ENCODE results near the gene NAPA.

Gene NAPA

DNA sequence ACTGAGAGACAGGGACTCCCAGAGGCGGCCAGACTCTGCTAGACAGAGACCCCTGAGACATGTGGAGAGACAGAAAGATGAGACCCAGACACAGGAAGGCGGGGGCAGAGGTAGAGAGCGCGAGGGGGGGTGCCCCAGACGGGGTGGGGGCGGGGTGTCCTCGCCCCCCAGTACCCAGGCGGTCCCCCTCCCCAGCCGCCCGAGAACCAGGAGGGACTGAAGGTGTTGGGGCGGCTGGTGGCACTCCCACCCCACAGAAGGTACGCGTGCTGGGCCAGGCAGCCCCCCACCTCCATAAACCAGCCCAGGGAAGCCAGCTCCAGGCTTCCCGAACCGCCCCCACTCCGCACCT lies 43.5 kb downstream of the NAPA start:
- DNase-seq (ENCODE audit: low spot score) = no peak
- TF ChIP-seq, protein P1, sequence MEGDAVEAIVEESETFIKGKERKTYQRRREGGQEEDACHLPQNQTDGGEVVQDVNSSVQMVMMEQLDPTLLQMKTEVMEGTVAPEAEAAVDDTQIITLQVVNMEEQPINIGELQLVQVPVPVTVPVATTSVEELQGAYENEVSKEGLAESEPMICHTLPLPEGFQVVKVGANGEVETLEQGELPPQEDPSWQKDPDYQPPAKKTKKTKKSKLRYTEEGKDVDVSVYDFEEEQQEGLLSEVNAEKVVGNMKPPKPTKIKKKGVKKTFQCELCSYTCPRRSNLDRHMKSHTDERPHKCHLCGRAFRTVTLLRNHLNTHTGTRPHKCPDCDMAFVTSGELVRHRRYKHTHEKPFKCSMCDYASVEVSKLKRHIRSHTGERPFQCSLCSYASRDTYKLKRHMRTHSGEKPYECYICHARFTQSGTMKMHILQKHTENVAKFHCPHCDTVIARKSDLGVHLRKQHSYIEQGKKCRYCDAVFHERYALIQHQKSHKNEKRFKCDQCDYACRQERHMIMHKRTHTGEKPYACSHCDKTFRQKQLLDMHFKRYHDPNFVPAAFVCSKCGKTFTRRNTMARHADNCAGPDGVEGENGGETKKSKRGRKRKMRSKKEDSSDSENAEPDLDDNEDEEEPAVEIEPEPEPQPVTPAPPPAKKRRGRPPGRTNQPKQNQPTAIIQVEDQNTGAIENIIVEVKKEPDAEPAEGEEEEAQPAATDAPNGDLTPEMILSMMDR (IDR thresholded peaks at IDR 0.05; ENCODE audit: extremely low read depth, missing control alignments) = no peak

DNA sequence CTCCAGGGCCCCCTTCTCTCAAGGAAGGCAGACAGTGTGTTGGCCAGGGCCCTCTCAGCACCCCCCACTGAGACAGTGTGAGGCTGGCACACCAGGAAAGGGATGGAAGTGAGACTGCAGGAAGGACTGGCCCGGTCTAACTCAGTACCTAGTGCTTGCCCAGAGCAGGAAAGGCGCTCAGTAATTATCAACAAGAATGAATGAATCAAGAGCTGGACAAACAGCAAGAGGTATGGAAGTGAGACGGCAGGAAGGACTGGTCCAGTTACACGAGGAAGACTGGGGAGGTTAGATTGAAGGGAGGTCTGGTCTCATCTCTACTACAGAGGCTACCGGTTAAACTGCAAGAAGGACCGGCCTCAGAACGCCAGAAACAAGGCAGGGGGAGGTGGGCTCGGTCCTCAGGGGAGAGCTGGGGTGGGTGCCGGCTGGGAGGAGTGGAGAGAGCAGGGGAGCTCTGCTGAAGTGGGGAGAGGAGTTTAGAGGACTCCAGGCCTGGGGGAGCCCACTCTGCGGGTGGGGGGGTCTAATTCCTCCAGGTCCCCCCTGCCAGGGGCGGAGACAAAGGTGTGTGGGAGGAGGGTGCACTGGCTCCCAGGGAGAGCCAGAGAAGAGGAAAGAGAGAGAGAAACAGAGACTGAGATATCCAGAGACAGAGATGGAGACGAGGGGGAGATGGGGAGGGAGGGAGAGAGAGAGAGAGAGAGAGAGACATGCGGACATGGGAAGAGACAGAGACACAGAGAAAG lies 44.2 kb downstream of the NAPA start:
- TF ChIP-seq, protein P1 (IDR thresholded peaks at IDR 0.05; ENCODE audit: extremely low read depth, missing control alignments) = no peak
- no peak for DNase-seq (ENCODE audit: low spot score)

DNA sequence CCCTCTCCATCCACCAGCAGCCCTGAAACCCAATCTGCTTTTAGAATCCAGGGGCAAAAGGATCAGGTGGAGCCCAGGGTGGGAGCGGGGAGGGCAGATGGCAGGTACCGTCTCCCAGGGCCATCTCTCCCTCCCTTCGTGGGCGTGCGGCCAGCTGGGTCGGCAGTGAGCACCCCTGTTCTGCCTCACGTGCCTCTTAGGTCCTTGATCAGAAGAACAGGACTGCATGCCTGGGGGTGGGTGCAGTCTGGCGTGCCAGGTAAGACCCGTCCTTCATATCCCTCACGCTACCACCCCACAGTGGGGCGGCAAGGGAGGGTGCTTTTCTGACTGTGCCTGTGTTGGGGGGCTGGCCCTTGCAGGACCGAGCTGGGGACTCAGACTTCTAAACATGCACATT lies 45.1 kb downstream of the NAPA start:
- DNase-seq (ENCODE audit: low spot score) = no peak
- TF ChIP-seq, protein P1 (IDR thresholded peaks at IDR 0.05; ENCODE audit: extremely low read depth, missing control alignments) = no peak

GRCh38 chr19:47469363-47469700 lies 45.5 kb downstream of the NAPA start:
- no peak for DNase-seq (ENCODE audit: low spot score)
- TF ChIP-seq, protein P1 (IDR thresholded peaks at IDR 0.05; ENCODE audit: extremely low read depth, missing control alignments) = no peak

GRCh38 chr19:47467914-47468313 lies 46.9 kb downstream of the NAPA start:
- TF ChIP-seq, protein P1 (IDR thresholded peaks at IDR 0.05; ENCODE audit: extremely low read depth, missing control alignments) = no peak
- DNase-seq (ENCODE audit: low spot score) = no peak

DNA sequence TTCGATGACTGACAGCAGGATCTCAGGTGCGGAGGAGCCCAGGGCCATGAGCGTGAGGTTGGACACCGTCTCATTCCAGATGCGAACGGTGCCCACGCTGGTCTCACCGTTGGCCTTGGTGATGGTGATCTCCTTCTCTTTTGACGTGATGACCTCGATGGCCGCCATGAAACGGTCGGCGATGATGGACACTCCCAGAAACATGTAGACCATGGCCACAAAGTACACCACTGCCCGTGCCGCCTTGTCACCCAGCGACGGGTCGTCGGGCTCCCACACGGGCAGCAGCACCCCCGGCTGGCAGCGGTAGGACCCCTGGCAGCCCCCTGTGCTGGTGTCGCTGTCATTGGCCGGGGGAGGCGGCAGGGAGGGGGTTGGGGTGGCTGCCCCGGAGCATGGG lies 48.9 kb downstream of the NAPA start:
- DNase-seq (ENCODE audit: low spot score) = no peak
- TF ChIP-seq, protein P1 (IDR thresholded peaks at IDR 0.05; ENCODE audit: extremely low read depth, missing control alignments) = no peak

DNA sequence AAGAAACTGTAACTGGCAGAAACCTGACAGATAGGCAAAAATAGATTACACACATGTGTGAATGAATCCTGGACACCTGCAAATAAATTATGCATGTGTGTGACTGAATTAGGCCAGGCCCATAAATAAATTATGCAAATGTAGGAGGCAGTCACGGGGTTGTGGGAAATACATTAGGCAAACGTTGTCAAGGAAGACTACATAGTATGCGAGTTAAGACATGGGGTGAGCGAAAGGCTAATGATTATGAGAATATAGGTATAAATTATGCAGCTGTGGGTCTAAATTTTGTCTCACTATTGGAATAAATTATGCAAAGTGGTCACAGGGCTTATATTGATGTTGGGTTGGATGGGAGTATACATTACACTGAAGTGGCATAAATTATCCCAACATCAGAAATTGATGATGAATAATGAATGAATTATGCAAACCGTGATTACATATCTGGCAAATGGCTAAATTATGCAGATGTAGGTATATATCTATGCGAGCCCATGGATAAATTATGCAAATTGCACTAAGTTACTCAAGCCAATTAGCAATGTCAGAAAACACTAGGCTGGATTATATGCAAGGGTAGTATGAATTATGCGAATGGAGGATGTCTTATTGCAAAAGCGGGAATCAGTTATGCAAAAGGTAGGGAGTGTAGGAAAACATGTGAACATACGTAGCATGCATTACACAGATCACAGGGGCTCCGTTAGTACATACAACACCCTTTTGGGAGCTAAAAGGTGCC lies 50.0 kb downstream of the NAPA start:
- TF ChIP-seq, protein P1 (IDR thresholded peaks at IDR 0.05; ENCODE audit: extremely low read depth, missing control alignments) = no peak
- DNase-seq (ENCODE audit: low spot score) = no peak

Data from GM20000 (cell line).